T-helper 9 cell (primary cell): Measurements from ENCODE around the gene DACH1.

ENCODE experiments used
- DNase-seq: peaks from one replicate; pipeline ENCODE4 v3.0.0-alpha.2; 2020

DACH1 gene

GRCh38 chr13:71695662-71696061 lies 171.3 kb downstream of the DACH1 start:
- no peak for DNase-seq

- no peak for DNase-seq
Measured at GRCh38 chr13:71685072-71685471, 181.9 kb downstream of the DACH1 start.

- no peak for DNase-seq
Measured at GRCh38 chr13:71681901-71682613, 184.9 kb downstream of the DACH1 start.

- DNase-seq = no peak
Measured at GRCh38 chr13:71677124-71677523, 189.9 kb downstream of the DACH1 start.

GRCh38 chr13:71672512-71672911 lies 194.5 kb downstream of the DACH1 start:
- no peak for DNase-seq

GRCh38 chr13:71663431-71663830 lies 203.6 kb downstream of the DACH1 start:
- no peak for DNase-seq

- no peak for DNase-seq
Measured at GRCh38 chr13:71661921-71662320, 205.1 kb downstream of the DACH1 start.

GRCh38 chr13:71659404-71659803 lies 207.6 kb downstream of the DACH1 start:
- DNase-seq = no peak

GRCh38 chr13:71645467-71645866 lies 221.5 kb downstream of the DACH1 start:
- DNase-seq = no peak

GRCh38 chr13:71644579-71644978 lies 222.4 kb downstream of the DACH1 start:
- no peak for DNase-seq

GRCh38 chr13:71643448-71643860 lies 223.6 kb downstream of the DACH1 start:
- DNase-seq = no peak

GRCh38 chr13:71638751-71639150 lies 228.3 kb downstream of the DACH1 start:
- no peak for DNase-seq

GRCh38 chr13:71634602-71635443 lies 232.2 kb downstream of the DACH1 start:
- DNase-seq = no peak

- no peak for DNase-seq
Measured at GRCh38 chr13:71634182-71634581, 232.8 kb downstream of the DACH1 start.

GRCh38 chr13:71632721-71633120 lies 234.3 kb downstream of the DACH1 start:
- no peak for DNase-seq

- DNase-seq = no peak
Measured at GRCh38 chr13:71632206-71632605, 234.8 kb downstream of the DACH1 start.

- no peak for DNase-seq
Measured at GRCh38 chr13:71629167-71629566, 237.8 kb downstream of the DACH1 start.

GRCh38 chr13:71626421-71627117 lies 240.4 kb downstream of the DACH1 start:
- DNase-seq = no peak

- no peak for DNase-seq
Measured at GRCh38 chr13:71625694-71626093, 241.3 kb downstream of the DACH1 start.

GRCh38 chr13:71624653-71625600 lies 242.1 kb downstream of the DACH1 start:
- no peak for DNase-seq

GRCh38 chr13:71621174-71622124 lies 245.6 kb downstream of the DACH1 start:
- no peak for DNase-seq
